Lung (tissue), 12 donors: Measurements from ENCODE around the gene RDX. TPM values are rescaled to one million over a fixed set of nuclear protein-coding genes. Genes with fewer than 3 reads are reported as not detected.

Experiments used
- ATAC-seq: fragments of 200-7000 bp; cut with Tn5 transposase; one replicate; pipeline ENCODE4 v1.9.1; 2020; ENCODE audit warnings: moderate number of reproducible peaks; ENCODE audit not compliant: insufficient read depth, low FRiP score
- DNase-seq, 3 donors: peaks; one replicate each; pipeline ENCODE4 v3.0.0-alpha.2; 2013 to 2017
- H3K27ac ChIP-seq, 2 donors: one replicate each; pipeline ENCODE4 v1.5.1; 2013; ENCODE audit warnings: mild to moderate bottlenecking in 2 of 2, moderate library complexity in 2 of 2, control low read depth in 1 of 2, inconsistent platforms in 1 of 2, low read depth in 1 of 2, low read length in 1 of 2
- H3K27me3 ChIP-seq, 3 donors: one replicate each; pipeline ENCODE4 v1.5.1; 2013; ENCODE audit warnings: low read length in 2 of 3; ENCODE audit not compliant: control insufficient read depth in 3 of 3, insufficient read depth in 3 of 3
- H3K36me3 ChIP-seq, 4 donors: one replicate each; pipeline ENCODE4 v1.5.1; 2013; ENCODE audit warnings: low read length in 4 of 4, mild to moderate bottlenecking in 1 of 4, moderate library complexity in 1 of 4; ENCODE audit not compliant: control insufficient read depth in 4 of 4, insufficient read depth in 4 of 4
- H3K4me1 ChIP-seq, 5 donors: one replicate each; pipeline ENCODE4 v1.5.1; 2013; ENCODE audit warnings: low read length in 5 of 5, mild to moderate bottlenecking in 2 of 5, moderate library complexity in 1 of 5; ENCODE audit not compliant: control insufficient read depth in 5 of 5, insufficient read depth in 5 of 5
- H3K4me3 ChIP-seq: one replicate; pipeline ENCODE4 v1.5.1; 2013; ENCODE audit warnings: mild to moderate bottlenecking, control low read depth, moderate library complexity
- H3K9ac ChIP-seq, 2 donors: one replicate each; pipeline ENCODE4 v1.5.1; 2013; ENCODE audit warnings: low read length in 2 of 2, control low read depth in 1 of 2; ENCODE audit not compliant: insufficient read depth in 1 of 2
- H3K9me3 ChIP-seq, 4 donors: one replicate each; pipeline ENCODE4 v1.5.1; 2013; ENCODE audit warnings: low read length in 3 of 4, mild to moderate bottlenecking in 1 of 4, moderate library complexity in 1 of 4; ENCODE audit not compliant: control insufficient read depth in 4 of 4, insufficient read depth in 3 of 4
- CTCF ChIP-seq: IDR thresholded peaks from 2 replicates; pipeline ENCODE4 v1.5.1; 2012; ENCODE audit warnings: mild to moderate bottlenecking; ENCODE audit errors: control extremely low read depth, extremely low read depth
- WGBS, 2 donors: extraction: QIAGEN DNeasy Blood & Tissue Kit; methylation state at CpG; one replicate each; pipeline ENCODE4 v1.1.7; 2013; 5-methylcytosine and 5-hydroxymethylcytosine counted together
- polyA plus RNA-seq, 2 donors: library from polyadenylated mRNA; stranded (reverse); fragments of 200-250 nt; gene quantifications; one replicate each; pipeline ENCODE4 v1.2.1, GENCODE V29; 2013
- total RNA-seq, 2 donors: library from RNA; depleted of rRNA in 1 of 2; stranded (reverse); fragments of >200 nt in 1 of 2; gene quantifications; one replicate each; pipeline ENCODE4 v1.2.1, GENCODE V29; 2014 to 2021
- donor health status: control.
- donor health status: control.
- donor health status: Bipolar disorder and iron deficiency.
- donor health status: healthy.
- donor health status: DM: yes; HTN: yes; CAD: no.

Gene RDX
- total and polyA plus RNA-seq, 4 donors: 21.8 to 144 (median 59.2) TPM

- Histone ChIP-seq H3K9me3 (no peaks in the 10 kb centered on the region), H3K36me3 (no peaks in the 10 kb centered on the region), H3K9ac (no peak overlapping the region), H3K27ac (no peak overlapping the region), H3K4me1 (peaks cover 0 to 3% (median 0%) of the 10 kb centered on the region in 5 donors), H3K4me3 (no peak overlapping the region), H3K27me3 (no peaks in the 10 kb centered on the region)
- no peak for TF ChIP-seq CTCF
- DNase-seq (no peak), ATAC-seq (no peak)
- 93 to 94% methylated on average over 4 of the region's 4 CpGs for WGBS, 2 donors
These were observed 117.3 kb downstream of the RDX start for GRCh38 chr11:110179064-110179463.

GRCh38 chr11:110177086-110177456, 119.3 kb downstream of the RDX start:
- no peak for ATAC-seq
- no peaks in the 10 kb centered on the region for H3K27me3 ChIP-seq
- 58 to 75% methylated on average over 7 of the region's 7 CpGs for WGBS, 2 donors
- H3K9me3 ChIP-seq: no peaks in the 10 kb centered on the region
- no peak overlapping the region for H3K4me3 ChIP-seq
- no peak for TF ChIP-seq CTCF
- H3K36me3 ChIP-seq: no peaks in the 10 kb centered on the region
- no peak for DNase-seq
- H3K4me1 ChIP-seq: peaks cover 0 to 4% (median 0%) of the 10 kb centered on the region in 5 donors
- no peak overlapping the region for H3K9ac ChIP-seq
- no peak overlapping the region for H3K27ac ChIP-seq

- DNase-seq (no peak), ATAC-seq (no peak)
- H3K9ac ChIP-seq: no peak overlapping the region
- TF ChIP-seq CTCF: no peak
- WGBS, 2 donors: 73 to 76% methylated on average over 12 of the region's 12 CpGs
- H3K9me3 ChIP-seq: no peaks in the 10 kb centered on the region
- no peaks in the 10 kb centered on the region for H3K36me3 ChIP-seq
- H3K4me1 ChIP-seq: peaks cover 0 to 4% (median 0%) of the 10 kb centered on the region in 5 donors
- no peak overlapping the region for H3K4me3 ChIP-seq
- H3K27me3 ChIP-seq: no peaks in the 10 kb centered on the region
- H3K27ac ChIP-seq: no peak overlapping the region
These were observed 119.9 kb downstream of the RDX start for GRCh38 chr11:110176366-110177085.
